Esophagus mucosa (tissue), 1 donor: Measurements from ENCODE around the gene ITPRIP. TPM values are rescaled to one million over a fixed set of nuclear protein-coding genes. Genes with fewer than 3 reads are reported as not detected.

Experiments used
- ATAC-seq: fragments of 200-7000 bp; cut with Tn5 transposase; one replicate; pipeline ENCODE4 v1.9.1; 2020
- total RNA-seq: library from RNA; stranded (reverse); gene quantifications from one replicate; pipeline ENCODE4 v1.2.4, GENCODE V29; 2023
- donor health status: DM: yes; HTN: yes; CAD: no.

The ITPRIP gene
- 74.4 TPM for total RNA-seq

- ATAC-seq: peak; percentile 63
Measured at GRCh38 chr10:104337985-104338735, at the start of gene ITPRIP. ITPRIP (minus strand) TSS chr10:104338465; CDS start chr10:104316051, 22,414 bp downstream.

- no peak for ATAC-seq
Measured at GRCh38 chr10:104387130-104387888, 49.0 kb upstream of the ITPRIP start.

- no peak for ATAC-seq
Measured at GRCh38 chr10:104380336-104380735, 42.1 kb upstream of the ITPRIP start.

GRCh38 chr10:104376784-104377300 lies 38.6 kb upstream of the ITPRIP start:
- peak; percentile 81 for ATAC-seq

GRCh38 chr10:104374591-104374990 lies 36.3 kb upstream of the ITPRIP start:
- ATAC-seq: no peak

- ATAC-seq: no peak
Measured at GRCh38 chr10:104371753-104372152, 33.5 kb upstream of the ITPRIP start.

- no peak for ATAC-seq
Measured at GRCh38 chr10:104368381-104368780, 30.1 kb upstream of the ITPRIP start.

- ATAC-seq: no peak
Measured at GRCh38 chr10:104367904-104368303, 29.6 kb upstream of the ITPRIP start.

- ATAC-seq: no peak
Measured at GRCh38 chr10:104359811-104360210, 21.5 kb upstream of the ITPRIP start.

- ATAC-seq: peak; percentile 85
Measured at GRCh38 chr10:104353325-104354048, 15.2 kb upstream of the ITPRIP start, which contains the start of gene CFAP58. CFAP58 (plus strand) TSS chr10:104353833; CDS start chr10:104353898, 65 bp downstream.

GRCh38 chr10:104351919-104352318 lies 13.7 kb upstream of the ITPRIP start:
- no peak for ATAC-seq

- peak; percentile 70 for ATAC-seq
Measured at GRCh38 chr10:104351061-104351702, 12.9 kb upstream of the ITPRIP start.

- ATAC-seq: peak; percentile 69
Measured at GRCh38 chr10:104350127-104350635, 11.9 kb upstream of the ITPRIP start.

- ATAC-seq: peak; percentile 76
Measured at GRCh38 chr10:104349623-104350126, 11.4 kb upstream of the ITPRIP start.

- ATAC-seq: peak; percentile 41
Measured at GRCh38 chr10:104348601-104349000, 10.3 kb upstream of the ITPRIP start.

- ATAC-seq: no peak
Measured at GRCh38 chr10:104347295-104348045, 9.2 kb upstream of the ITPRIP start.

- ATAC-seq: no peak
Measured at GRCh38 chr10:104345941-104346340, 7.7 kb upstream of the ITPRIP start.

GRCh38 chr10:104345515-104345914 lies 7.2 kb upstream of the ITPRIP start:
- ATAC-seq: no peak

GRCh38 chr10:104344219-104344618 lies 6.0 kb upstream of the ITPRIP start:
- no peak for ATAC-seq

GRCh38 chr10:104342941-104343411 lies 4.7 kb upstream of the ITPRIP start:
- no peak for ATAC-seq

GRCh38 chr10:104340641-104341040 lies 2.4 kb upstream of the ITPRIP start:
- no peak for ATAC-seq
